SK-MEL-5 (cell line): ENCODE data around the gene LITAFD. TPM values are rescaled to one million over a fixed set of nuclear protein-coding genes. Genes with fewer than 3 reads are reported as not detected.

Experiments used
- DNase-seq: peaks from one replicate; pipeline ENCODE4 v3.0.0-alpha.2; 2016; ENCODE audit warnings: low read depth, low spot score
- in situ Hi-C: cut with HindIII; loops from 2 replicates; pipeline ENCODE4 v1.10.0; 2016; ENCODE audit warnings: low sequenced_read_pairs, high pct_unique_total_duplicates, low pct_unique_long_range_greater_than_20kb
- total RNA-seq: library from RNA; depleted of rRNA; stranded (reverse); fragments of >200 nt; shearing (Covaris generic); gene quantifications from 2 replicates; pipeline ENCODE4 v1.2.3, GENCODE V29; 2014; rRNA removed

The LITAFD gene
- total RNA-seq, 1 experiment from 2014 or later: not detected

DNA sequence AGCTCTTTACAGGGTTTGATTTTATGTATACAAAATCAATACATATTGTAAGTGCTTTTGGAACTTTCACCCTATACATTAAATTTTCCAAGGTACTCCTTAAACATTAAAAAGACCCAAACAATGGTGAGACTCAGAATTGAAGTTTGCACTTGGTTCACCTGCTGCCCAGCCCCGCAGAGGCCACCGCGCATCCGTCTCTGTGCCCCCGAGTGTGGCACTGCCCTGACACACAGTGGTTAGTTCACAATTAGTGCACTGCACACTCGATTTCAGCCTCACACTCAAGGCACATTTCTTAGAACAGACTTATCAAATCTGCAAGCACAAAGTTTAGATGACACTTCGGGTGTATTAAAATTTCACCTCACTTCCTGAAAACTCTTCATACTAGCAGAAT, 43.3 kb downstream of the LITAFD start:
- DNase-seq: no peak
- in situ Hi-C loops: no loop called here

DNA sequence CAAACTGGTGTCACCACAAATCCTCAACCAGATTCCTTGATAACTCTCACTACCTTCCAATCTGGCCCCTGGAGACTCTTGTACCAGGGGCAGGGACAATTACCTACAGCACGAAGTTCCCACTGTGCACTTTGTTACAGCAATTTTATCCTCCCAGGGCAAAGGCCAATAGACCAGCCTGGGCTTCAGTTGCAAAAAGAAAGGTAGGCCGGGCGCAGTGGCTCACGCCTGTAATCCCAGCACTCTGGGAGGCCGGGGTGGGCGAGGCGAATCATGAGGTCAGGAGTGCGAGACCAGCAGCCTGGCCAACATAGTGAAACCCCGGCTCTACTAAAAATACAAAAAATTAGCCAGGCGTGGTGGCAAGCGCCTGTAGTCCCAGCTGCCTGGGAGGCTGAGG, 44.7 kb downstream of the LITAFD start:
- in situ Hi-C loops: no loop called here
- no peak for DNase-seq

DNA sequence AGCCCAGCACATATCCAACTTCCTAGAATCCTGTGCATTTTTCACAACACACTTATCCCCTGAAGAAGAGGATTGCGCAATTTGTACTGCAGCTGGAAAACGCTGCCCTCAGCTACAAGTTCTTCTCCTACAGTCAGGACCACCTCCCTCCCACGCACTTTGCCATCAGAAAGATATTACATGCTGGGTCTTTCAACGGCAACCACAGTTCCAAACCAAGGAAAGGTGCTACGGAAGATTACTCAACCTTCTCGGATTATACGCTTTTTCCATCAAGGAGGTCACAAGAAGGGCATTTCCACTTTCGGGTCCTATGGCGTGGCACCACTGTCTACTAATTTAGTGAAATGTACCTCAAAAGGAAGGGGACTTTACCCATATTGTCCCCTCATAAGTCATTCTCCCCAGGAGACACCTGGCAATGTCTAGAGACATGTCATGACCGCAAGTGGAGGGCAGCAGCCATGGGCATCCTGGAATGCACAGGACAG, 46.4 kb downstream of the LITAFD start:
- DNase-seq: no peak
- in situ Hi-C loops: no loop called here

DNA sequence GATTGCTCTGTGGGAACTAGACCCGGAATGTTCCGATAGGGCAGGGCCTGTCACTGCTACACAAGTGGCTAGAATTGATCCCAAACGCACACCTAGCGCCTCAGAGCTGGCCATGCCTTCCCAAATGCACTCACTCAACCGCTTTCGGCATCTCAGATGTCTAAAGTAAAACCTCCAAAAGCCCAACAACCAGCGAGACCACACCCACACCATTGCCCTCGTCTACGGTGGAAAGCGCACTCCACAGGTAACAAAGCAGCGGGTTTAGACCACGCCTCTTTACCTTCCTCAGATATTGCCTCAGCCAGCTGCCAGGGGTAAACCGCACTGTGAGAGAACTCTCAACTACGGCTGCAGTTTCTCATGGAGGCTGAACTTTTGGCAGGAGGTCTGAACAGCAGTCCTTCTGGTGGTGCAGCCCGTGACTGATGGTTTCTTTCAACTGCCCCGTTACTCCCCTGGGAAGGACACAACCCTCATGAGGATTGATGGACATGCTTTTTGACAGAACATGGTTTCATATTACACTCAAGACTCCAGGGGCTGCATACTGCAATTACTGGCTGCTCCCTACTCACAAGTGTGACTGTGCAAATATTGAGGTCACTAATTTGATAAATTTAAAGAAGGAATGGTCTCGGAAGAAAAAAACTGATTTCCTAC, 47.1 kb downstream of the LITAFD start:
- no peak for DNase-seq
- in situ Hi-C loops: no loop called here

DNA sequence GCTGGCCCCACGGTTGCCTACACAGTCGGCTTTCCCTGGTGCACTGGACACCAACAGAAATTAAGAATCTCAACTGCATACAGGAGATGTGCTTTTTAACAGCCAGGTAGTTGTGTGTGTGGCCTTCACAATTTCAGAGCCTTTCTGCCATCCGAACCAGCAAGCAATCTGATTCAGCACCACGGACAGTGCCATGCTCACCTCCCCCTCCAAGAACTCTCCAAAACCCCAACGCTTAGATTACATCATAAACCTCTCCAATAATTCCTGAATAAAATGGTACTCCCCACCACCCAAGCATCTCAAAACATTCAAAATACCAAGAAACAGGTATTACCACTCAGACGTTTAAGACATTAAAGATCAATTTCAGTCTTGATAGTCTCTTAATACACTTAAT, 49.7 kb downstream of the LITAFD start:
- in situ Hi-C loops: no loop called here

DNA sequence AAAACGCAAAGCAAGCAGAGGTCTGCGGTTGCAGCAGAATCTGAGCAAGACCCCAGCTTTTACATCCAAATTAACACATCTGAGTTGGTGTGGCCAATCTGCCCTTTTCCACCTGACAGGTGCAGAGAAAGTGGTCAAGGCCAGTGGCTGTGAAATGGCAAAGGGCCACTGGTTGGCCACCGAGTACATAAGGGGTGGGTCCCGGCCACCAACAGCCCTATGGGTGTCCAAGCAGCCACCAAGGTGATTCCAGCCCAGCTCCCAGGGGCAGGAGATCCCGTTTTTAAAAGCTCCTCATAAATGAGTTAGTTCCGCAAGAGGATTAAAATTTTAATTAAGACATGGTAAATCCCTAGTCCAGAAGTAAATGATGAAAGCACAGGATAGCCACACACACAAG, 52.5 kb downstream of the LITAFD start:
- DNase-seq: no peak
- in situ Hi-C loops: no loop called here

More for the DNA sequence above, 49.7 kb downstream of the LITAFD start:
- DNase-seq: peak; percentile 19

Other genes with a start within 250 kb of the LITAFD start
- 0.53 and 0.92 TPM in 2 replicates for gene ABAT, start 207.7 kb upstream of the LITAFD start, total RNA-seq
- gene TMEM186, start 84.7 kb upstream of the LITAFD start, total RNA-seq: 5.4 and 7.0 TPM in 2 replicates
- 48.9 and 49.2 TPM in 2 replicates for gene PMM2, start 84.5 kb upstream of the LITAFD start, total RNA-seq
- gene CARHSP1, start 13.3 kb upstream of the LITAFD start, total RNA-seq: 44.7 and 47.1 TPM in 2 replicates
- gene USP7, start 81.6 kb downstream of the LITAFD start, total RNA-seq: 22.0 and 26.1 TPM in 2 replicates
- 39.3 and 43.8 TPM in 2 replicates for gene HAPSTR1, start 209.3 kb downstream of the LITAFD start, total RNA-seq